Small intestine (tissue), 7 donors: Measurements from ENCODE around the gene LRRC28. TPM values are rescaled to one million over a fixed set of nuclear protein-coding genes. Genes with fewer than 3 reads are reported as not detected.

Experiments used
- DNase-seq, 2 donors: peaks; one replicate each; pipeline versions ENCODE4 v3.0.0 to v3.0.0-alpha.2; 2013
- FAIRE-seq: peaks from 2 replicates; lab custom pipeline; 2012; peaks lifted over from hg19 to GRCh38; lab: Jason Lieb, UNC
- H3K27ac ChIP-seq, 3 donors: one replicate each; pipeline ENCODE4 v1.5.1; 2013; ENCODE audit warnings: low read length in 2 of 3, mild to moderate bottlenecking in 2 of 3, control low read depth in 1 of 3, inconsistent platforms in 1 of 3, low read depth in 1 of 3, moderate library complexity in 1 of 3
- H3K27me3 ChIP-seq, 3 donors: one replicate each; pipeline ENCODE4 v1.6.1; 2013; ENCODE audit warnings: low read length in 3 of 3, inconsistent platforms in 1 of 3; ENCODE audit not compliant: control insufficient read depth in 3 of 3, insufficient read depth in 3 of 3
- H3K36me3 ChIP-seq, 3 donors: one replicate each; pipeline ENCODE4 v1.6.1; 2013; ENCODE audit warnings: low read length in 3 of 3, inconsistent platforms in 1 of 3, low read depth in 1 of 3, mild to moderate bottlenecking in 1 of 3, moderate library complexity in 1 of 3; ENCODE audit not compliant: control insufficient read depth in 3 of 3, insufficient read depth in 2 of 3
- H3K4me1 ChIP-seq, 3 donors: one replicate each; pipeline ENCODE4 v1.6.1; 2013; ENCODE audit warnings: low read length in 2 of 3, inconsistent platforms in 1 of 3, low read depth in 1 of 3, mild to moderate bottlenecking in 1 of 3, moderate library complexity in 1 of 3; ENCODE audit not compliant: control insufficient read depth in 3 of 3, insufficient read depth in 2 of 3
- H3K4me3 ChIP-seq, 3 donors: one replicate each; pipeline ENCODE4 v1.5.1; 2013; ENCODE audit warnings: low read length in 3 of 3, control low read depth in 1 of 3, inconsistent platforms in 1 of 3, low read depth in 1 of 3, mild to moderate bottlenecking in 1 of 3, moderate library complexity in 1 of 3
- H3K9me3 ChIP-seq, 2 donors: one replicate each; pipeline ENCODE4 v1.6.1; 2013; ENCODE audit warnings: low read depth in 1 of 2, low read length in 1 of 2; ENCODE audit not compliant: control insufficient read depth in 2 of 2, insufficient read depth in 1 of 2
- WGBS, 3 donors: extraction: QIAGEN DNeasy Blood & Tissue Kit; methylation state at CpG; one replicate each; pipeline ENCODE4 v1.1.7; 2013; 5-methylcytosine and 5-hydroxymethylcytosine counted together
- polyA plus RNA-seq, 4 donors: library from polyadenylated mRNA; stranded (reverse) in 3 of 4; unstranded in 1 of 4; fragments of 200-250 nt in 3 of 4; fragments of 120-200 nt in 1 of 4; gene quantifications; one replicate each; pipeline versions ENCODE4 v1.2.1 to v1.2.3, GENCODE V29; 2013
- donor health status: healthy with polysubstance abuse.
- donor health status: control.
- donor health status: control.
- donor health status: Bipolar disorder and iron deficiency.
- donor health status: healthy.

LRRC28 gene
- polyA plus RNA-seq, 4 donors: 23.7 to 46.7 (median 36.9) TPM

- Histone ChIP-seq H3K27me3 (no peaks in the 10 kb centered on the region), H3K4me3 (no peak overlapping the region), H3K4me1 (no peaks in the 10 kb centered on the region), H3K36me3 (peaks cover 0 to 13% (median 0%) of the 10 kb centered on the region in 3 donors), H3K27ac (no peak overlapping the region), H3K9me3 (no peaks in the 10 kb centered on the region)
- DNase-seq (no peak), FAIRE-seq (no peak)
- WGBS, 3 donors: 62 to 86% (median 68%) methylated on average over 1 of the region's 1 CpG
Measured at GRCh38 chr15:99239545-99240198, 11.6 kb upstream of the LRRC28 start.

GRCh38 chr15:99241752-99242151, 9.5 kb upstream of the LRRC28 start:
- H3K36me3 ChIP-seq: peaks cover 0 to 10% (median 0%) of the 10 kb centered on the region in 3 donors
- H3K9me3 ChIP-seq: no peaks in the 10 kb centered on the region
- FAIRE-seq: no peak
- 91 to 93% (median 92%) methylated on average over 9 of the region's 9 CpGs for WGBS, 3 donors
- no peaks in the 10 kb centered on the region for H3K27me3 ChIP-seq
- H3K4me3 ChIP-seq: no peak overlapping the region
- H3K27ac ChIP-seq: no peak overlapping the region
- no peaks in the 10 kb centered on the region for H3K4me1 ChIP-seq
- no peak for DNase-seq

GRCh38 chr15:99244306-99244705, 7.0 kb upstream of the LRRC28 start:
- DNase-seq: no peak
- Histone ChIP-seq H3K27me3 (no peaks in the 10 kb centered on the region), H3K4me1 (peaks cover 0 to 6% (median 0%) of the 10 kb centered on the region in 3 donors), H3K9me3 (no peaks in the 10 kb centered on the region), H3K27ac (no peak overlapping the region), H3K4me3 (no peak overlapping the region), H3K36me3 (peaks cover 0 to 10% (median 0%) of the 10 kb centered on the region in 3 donors)
- 92 to 94% (median 94%) methylated on average over 4 of the region's 4 CpGs for WGBS, 3 donors
- FAIRE-seq: peak; percentile 62

GRCh38 chr15:99247062-99247461, 4.2 kb upstream of the LRRC28 start:
- Histone ChIP-seq H3K4me3 (no peak overlapping the region), H3K4me1 (peaks cover 0 to 8% (median under 1%) of the 10 kb centered on the region in 3 donors), H3K27ac (no peak overlapping the region), H3K27me3 (no peaks in the 10 kb centered on the region), H3K36me3 (no peaks in the 10 kb centered on the region), H3K9me3 (no peaks in the 10 kb centered on the region)
- 72 to 82% (median 77%) methylated on average over 3 of the region's 3 CpGs for WGBS, 3 donors
- FAIRE-seq: no peak
- DNase-seq: peak in 1 of 2 donors; percentile 15

- H3K4me1 ChIP-seq: peaks cover 0 to 16% (median 4%) of the 10 kb centered on the region in 3 donors
- H3K27ac ChIP-seq: peak overlapping the region in 2 of 3 donors; percentile 28 to 42
- 52 to 74% (median 67%) methylated on average over 7 of the region's 7 CpGs for WGBS, 3 donors
- H3K4me3 ChIP-seq: peak overlapping the region in 1 of 3 donors; percentile 78
- FAIRE-seq: no peak
- peak in 1 of 2 donors; percentile 41 for DNase-seq
- no peaks in the 10 kb centered on the region for H3K36me3 ChIP-seq
- H3K9me3 ChIP-seq: no peaks in the 10 kb centered on the region
- no peaks in the 10 kb centered on the region for H3K27me3 ChIP-seq
Measured at GRCh38 chr15:99248000-99248715, 3.1 kb upstream of the LRRC28 start.

- H3K36me3 ChIP-seq: no peaks in the 10 kb centered on the region
- H3K27me3 ChIP-seq: no peaks in the 10 kb centered on the region
- peak within 1 kb of the TSS; percentile 82 to 99 (median 90) for H3K27ac ChIP-seq
- no peaks in the 10 kb centered on the region for H3K9me3 ChIP-seq
- 4 to 17% (median 14%) methylated on average over 14 of the region's 14 CpGs for WGBS, 3 donors
- DNase-seq (peak; percentile 73 to 82), FAIRE-seq (no peak)
- peaks cover 0 to 22% (median 10%) of the 10 kb centered on the region in 3 donors for H3K4me1 ChIP-seq
- peak within 1 kb of the TSS; percentile 22 to 94 (median 83) for H3K4me3 ChIP-seq
Measured at GRCh38 chr15:99249270-99249841, 1.9 kb upstream of the LRRC28 start, which contains the start of gene TTC23. TSS of gene TTC23 (minus strand) at chr15:99249581. CDS start at chr15:99228712, 20,869 bp downstream.

- Histone ChIP-seq H3K27ac (peak overlapping the region in 1 of 3 donors; percentile 99), H3K4me3 (peak overlapping the region in 1 of 3 donors; percentile 94), H3K36me3 (no peaks in the 10 kb centered on the region), H3K4me1 (peaks cover 0 to 22% (median 10%) of the 10 kb centered on the region in 3 donors), H3K9me3 (no peaks in the 10 kb centered on the region), H3K27me3 (no peaks in the 10 kb centered on the region)
- FAIRE-seq: no peak
- DNase-seq: peak in 1 of 2 donors; percentile 21
- WGBS, 3 donors: 42 to 60% (median 45%) methylated on average over 4 of the region's 4 CpGs
Measured at GRCh38 chr15:99250001-99250400, 1.3 kb upstream of the LRRC28 start.

GRCh38 chr15:99250494-99250856, 806 bp upstream of the LRRC28 start:
- Histone ChIP-seq H3K36me3 (no peaks in the 10 kb centered on the region), H3K27me3 (no peaks in the 10 kb centered on the region), H3K4me1 (peaks cover 0 to 22% (median 10%) of the 10 kb centered on the region in 3 donors), H3K4me3 (peak overlapping the region; percentile 33 to 94 (median 83)), H3K9me3 (no peaks in the 10 kb centered on the region), H3K27ac (peak overlapping the region; percentile 90 to 99 (median 97))
- WGBS, 3 donors: 24 to 38% (median 27%) methylated on average over 7 of the region's 7 CpGs
- DNase-seq (no peak), FAIRE-seq (no peak)
